ENCODE measurements around the gene PACRG. TPM values are rescaled to one million over a fixed set of nuclear protein-coding genes. Genes with fewer than 3 reads are reported as not detected.

The PACRG gene
- total RNA-seq, 1 experiment from 2014 or later, result not detected

- Histone ChIP-seq H3K36me3 (ENCODE audit: control insufficient read depth, insufficient read depth, low read length) (no peaks in the 10 kb centered on the region), H3K27me3 (replicated peaks; ENCODE audit: control insufficient read depth, insufficient read depth, low read length) (no peaks in the 10 kb centered on the region), H3K4me3 (ENCODE audit: low read depth, low read length) (no peak overlapping the region), H3K9me3 (no peaks in the 10 kb centered on the region), H3K4me1 (no peaks in the 10 kb centered on the region)
- Mint-ChIP-seq H3K36me3 (ENCODE audit: insufficient read depth, unreplicated experiment) (no peaks in the 10 kb centered on the region), H3K4me3 (ENCODE audit: unreplicated experiment) (no peak overlapping the region), H3K27me3 (ENCODE audit: insufficient read depth, unreplicated experiment) (no peaks in the 10 kb centered on the region), H3K9me3 (ENCODE audit: unreplicated experiment) (no peaks in the 10 kb centered on the region), H3K4me1 (ENCODE audit: low read depth, unreplicated experiment) (no peaks in the 10 kb centered on the region), H3K27ac (ENCODE audit: unreplicated experiment) (no peak overlapping the region)
- no peak for TF ChIP-seq CTCF (IDR thresholded peaks at IDR 0.05; ENCODE audit: insufficient read depth in 1 of 2, low read depth in 1 of 2, low read length in 1 of 2, severe bottlenecking in 1 of 2, unreplicated experiment in 1 of 2)
- intact Hi-C loops (cut with micrococcal nuclease; ENCODE audit: unreplicated experiment), result no loop called here
- CTCF ChIA-PET, result no interaction called here
- POLR2A ChIA-PET, result no interaction called here
- DNase-seq, result no peak
- BruUV-seq (replicated peaks), result no TSS peak
These were observed 628.5 kb downstream of the PACRG start for GRCh38 chr6:163356324-163356723.

- intact Hi-C loops (cut with micrococcal nuclease; ENCODE audit: unreplicated experiment), result no loop called here
- TF ChIP-seq CTCF (IDR thresholded peaks at IDR 0.05; ENCODE audit: insufficient read depth in 1 of 2, low read depth in 1 of 2, low read length in 1 of 2, severe bottlenecking in 1 of 2, unreplicated experiment in 1 of 2), result no peak
These were observed 629.0 kb downstream of the PACRG start for GRCh38 chr6:163356743-163357142.

GRCh38 chr6:163364641-163365040 is 636.9 kb downstream of the PACRG start:
- Mint-ChIP-seq H3K4me1 (ENCODE audit: low read depth, unreplicated experiment) (no peaks in the 10 kb centered on the region), H3K27me3 (ENCODE audit: insufficient read depth, unreplicated experiment) (no peaks in the 10 kb centered on the region), H3K36me3 (ENCODE audit: insufficient read depth, unreplicated experiment) (no peaks in the 10 kb centered on the region), H3K27ac (ENCODE audit: unreplicated experiment) (no peak overlapping the region), H3K9me3 (ENCODE audit: unreplicated experiment) (no peaks in the 10 kb centered on the region), H3K4me3 (ENCODE audit: unreplicated experiment) (no peak overlapping the region)
- CTCF ChIA-PET, result no interaction called here
- POLR2A ChIA-PET, result no interaction called here
- DNase-seq, result no peak
- TF ChIP-seq CTCF (IDR thresholded peaks at IDR 0.05; ENCODE audit: insufficient read depth in 1 of 2, low read depth in 1 of 2, low read length in 1 of 2, severe bottlenecking in 1 of 2, unreplicated experiment in 1 of 2), result no peak
- Histone ChIP-seq H3K9me3 (no peaks in the 10 kb centered on the region), H3K36me3 (ENCODE audit: control insufficient read depth, insufficient read depth, low read length) (no peaks in the 10 kb centered on the region), H3K27me3 (replicated peaks; ENCODE audit: control insufficient read depth, insufficient read depth, low read length) (no peaks in the 10 kb centered on the region), H3K4me3 (ENCODE audit: low read depth, low read length) (no peak overlapping the region), H3K4me1 (no peaks in the 10 kb centered on the region)
- no TSS peak for BruUV-seq (replicated peaks)
- intact Hi-C loops (cut with micrococcal nuclease; ENCODE audit: unreplicated experiment), result no loop called here

More at GRCh38 chr6:163356743-163357142, 629.0 kb downstream of the PACRG start:
- DNase-seq, result no peak
- no peaks in the 10 kb centered on the region for H3K4me1 ChIP-seq
- no peaks in the 10 kb centered on the region for H3K27me3 Mint-ChIP-seq (ENCODE audit: insufficient read depth, unreplicated experiment)
- H3K4me3 Mint-ChIP-seq (ENCODE audit: unreplicated experiment), result no peak overlapping the region
- ChIA-PET POLR2A (no interaction called here), CTCF (no interaction called here)
- no TSS peak for BruUV-seq (replicated peaks)
- no peak overlapping the region for H3K27ac Mint-ChIP-seq (ENCODE audit: unreplicated experiment)
- H3K4me1 Mint-ChIP-seq (ENCODE audit: low read depth, unreplicated experiment), result no peaks in the 10 kb centered on the region
- H3K4me3 ChIP-seq (ENCODE audit: low read depth, low read length), result no peak overlapping the region
- H3K9me3 ChIP-seq, result no peaks in the 10 kb centered on the region
- no peaks in the 10 kb centered on the region for H3K36me3 Mint-ChIP-seq (ENCODE audit: insufficient read depth, unreplicated experiment)
- H3K9me3 Mint-ChIP-seq (ENCODE audit: unreplicated experiment), result no peaks in the 10 kb centered on the region
- H3K27me3 ChIP-seq (replicated peaks; ENCODE audit: control insufficient read depth, insufficient read depth, low read length), result no peaks in the 10 kb centered on the region
- H3K36me3 ChIP-seq (ENCODE audit: control insufficient read depth, insufficient read depth, low read length), result no peaks in the 10 kb centered on the region

Other genes with a start within 250 kb of the PACRG start
- 0.34 TPM in 1 of 2 replicates, not detected in the other for gene PRKN, start 208 bp upstream of the PACRG start, total RNA-seq (2022)

Measured in Caco-2 (cell line).